Upper lobe of right lung (tissue), 1 donor: Measurements from ENCODE around the gene TPSAB1. TPM values are rescaled to one million over a fixed set of nuclear protein-coding genes. Genes with fewer than 3 reads are reported as not detected.
"Not testable (repeated sequence)": the region's sequence is repeated elsewhere in the genome, so short reads cannot be mapped to it uniquely, and the experiment has no call there.

Experiments
- ATAC-seq: fragments of 200-7000 bp; cut with Tn5 transposase; one replicate; pipeline ENCODE4 v1.9.1; 2020; ENCODE audit warnings: mild to moderate bottlenecking, moderate library complexity
- DNase-seq: peaks from one replicate; pipeline ENCODE4 v3.0.0-alpha.2; 2020
- H3K27ac ChIP-seq: fragments of 200-600 bp; one replicate; pipeline ENCODE4 v1.8.0; 2022
- H3K27me3 ChIP-seq: fragments of 200-600 bp; one replicate; pipeline ENCODE4 v1.8.0; 2022; ENCODE audit warnings: mild to moderate bottlenecking
- H3K36me3 ChIP-seq: fragments of 200-600 bp; one replicate; pipeline ENCODE4 v1.8.0; 2022
- H3K4me1 ChIP-seq: fragments of 200-600 bp; one replicate; pipeline ENCODE4 v1.8.0; 2022
- H3K4me3 ChIP-seq: fragments of 200-600 bp; one replicate; pipeline ENCODE4 v1.8.0; 2022; ENCODE audit warnings: mild to moderate bottlenecking
- H3K9me3 ChIP-seq: fragments of 200-600 bp; one replicate; pipeline ENCODE4 v1.8.0; 2022
- intact Hi-C: fragments of 100-400 bp; cut with DNase I; formaldehyde crosslinking; loops from one replicate; pipeline ENCODE4 v1.11.0; 2022
- long read RNA-seq: library from polyadenylated mRNA; unstranded; transcript quantifications from one replicate; pipeline ENCODE4 v2.0.0, GENCODE V29; 2021
- total RNA-seq: library from RNA; stranded (reverse); fragmentation: NEBNext Ultra II Directional; extraction: Animal tissue kit (Norgen Biotek cat#: 25700); gene quantifications from one replicate; pipeline ENCODE4 v1.2.1, GENCODE V29; 2021
- TF ChIP-seq, protein P1 (sequence below): fragments of 200-600 bp; IDR thresholded peaks from one replicate; pipeline ENCODE4 v1.8.0; 2022; ENCODE audit warnings: antibody characterized with exemption
- donor health status: DM: no; HTN: yes; CAD: no; lungs with severe emphysema.

The TPSAB1 gene
- total RNA-seq, result 122 TPM
- long read RNA-seq, transcript TPSAB1-201 (6 exons, 1,175 nt), result major isoform, 102 of 165 reads
- long read RNA-seq, transcript TPSAB1-202 (5 exons, 1,357 nt), result minor isoform, 29 of 165 reads
- long read RNA-seq, partial matches to known transcripts, result 20 of 165 reads
- long read RNA-seq, other reads (novel, unspliced or antisense), result 13 of 165 reads

DNA sequence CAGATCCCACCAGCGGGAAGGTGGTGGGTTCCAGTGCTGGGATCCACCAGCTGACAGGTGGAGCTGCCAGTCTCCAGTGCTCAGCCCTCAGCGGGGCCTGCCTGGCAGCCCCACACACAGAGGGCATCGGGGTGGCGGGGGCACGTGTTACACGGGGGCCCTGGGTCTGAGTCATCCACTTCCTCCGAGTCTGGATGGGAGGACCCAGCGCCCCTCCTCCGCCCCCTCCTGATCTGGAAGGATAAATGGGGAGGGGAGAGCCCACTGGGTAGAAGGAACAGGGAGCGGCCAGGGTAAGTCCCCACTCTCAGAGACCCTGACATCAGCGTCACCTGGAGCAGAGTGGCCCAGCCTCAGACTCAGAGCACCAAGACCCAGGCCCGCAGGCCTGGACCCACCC lies at the start of gene TPSAB1:
Gene TPSAB1, plus strand, starts transcription at position 270 of the 400 bp plus-strand sequence. CDS start 234 bp downstream, outside the sequence.
- H3K4me3 ChIP-seq, intact Hi-C loops, H3K9me3 ChIP-seq, H3K27me3 ChIP-seq, DNase-seq, H3K27ac ChIP-seq, H3K36me3 ChIP-seq, H3K4me1 ChIP-seq: not testable (repeated sequence)
- ATAC-seq, result peak; percentile 3

DNA sequence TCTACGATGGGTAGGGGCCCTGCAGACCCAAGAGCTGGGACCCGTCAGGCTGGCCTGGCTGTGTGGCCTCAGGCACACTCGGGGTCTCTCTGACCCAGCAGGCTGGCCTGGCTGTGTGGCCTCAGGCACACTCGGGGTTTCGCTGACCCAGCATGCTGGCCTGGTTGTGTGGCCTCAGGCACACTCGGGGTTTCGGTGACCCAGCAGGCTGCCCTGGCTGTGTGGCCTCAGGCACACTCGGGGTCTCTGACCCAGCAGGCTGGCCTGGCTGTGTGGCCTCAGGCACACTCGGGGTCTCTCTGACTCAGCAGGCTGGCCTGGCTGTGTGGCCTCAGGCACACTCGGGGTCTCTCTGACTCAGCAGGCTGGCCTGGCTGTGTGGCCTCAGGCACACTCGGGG lies 49.7 kb upstream of the TPSAB1 start:
- H3K36me3 ChIP-seq, ATAC-seq, H3K4me1 ChIP-seq, H3K27ac ChIP-seq, H3K4me3 ChIP-seq, intact Hi-C loops, DNase-seq, H3K27me3 ChIP-seq, H3K9me3 ChIP-seq: not testable (repeated sequence)

DNA sequence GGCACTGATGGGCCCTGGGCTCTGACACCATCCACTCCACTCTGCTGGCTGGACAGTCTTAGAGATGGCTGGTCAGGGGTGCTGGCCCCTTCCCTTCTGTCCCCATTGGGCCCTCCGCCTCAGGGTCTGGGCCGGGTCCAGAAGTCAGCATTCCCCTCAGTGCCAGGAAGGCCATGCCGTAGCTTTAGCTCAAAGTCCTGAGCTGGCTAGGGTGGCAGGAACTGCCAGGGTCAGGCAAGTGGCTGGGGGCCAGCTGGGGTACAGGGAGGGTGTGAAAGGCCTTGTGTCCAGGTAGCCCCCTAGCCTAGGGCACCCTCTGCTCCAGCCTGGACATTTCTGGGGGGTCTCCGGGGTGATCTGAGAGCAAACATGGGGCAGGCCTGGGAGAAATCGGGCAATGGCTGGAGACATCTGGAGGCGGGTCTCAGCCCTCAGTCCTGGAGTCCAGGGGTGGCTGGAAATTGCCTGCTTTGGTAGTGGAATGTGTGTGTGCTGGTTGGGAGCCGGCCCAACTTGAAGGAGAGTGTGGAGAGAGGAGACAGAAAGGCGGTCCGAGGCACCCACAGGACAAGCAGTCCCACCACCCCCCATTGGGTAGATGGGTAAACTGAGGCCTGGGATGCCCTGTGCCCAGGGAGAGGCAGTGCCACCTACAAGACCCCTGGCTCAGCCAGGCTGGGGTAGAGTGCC lies 48.0 kb upstream of the TPSAB1 start:
- Histone ChIP-seq H3K4me3 (no peak overlapping the region), H3K36me3 (no peaks in the 10 kb centered on the region), H3K27ac (no peak overlapping the region), H3K9me3 (no peaks in the 10 kb centered on the region), H3K4me1 (no peaks in the 10 kb centered on the region), H3K27me3 (no peaks in the 10 kb centered on the region)
- DNase-seq, result no peak
- no peak for ATAC-seq
- intact Hi-C loops, result no loop called here
- TF ChIP-seq, protein P1, sequence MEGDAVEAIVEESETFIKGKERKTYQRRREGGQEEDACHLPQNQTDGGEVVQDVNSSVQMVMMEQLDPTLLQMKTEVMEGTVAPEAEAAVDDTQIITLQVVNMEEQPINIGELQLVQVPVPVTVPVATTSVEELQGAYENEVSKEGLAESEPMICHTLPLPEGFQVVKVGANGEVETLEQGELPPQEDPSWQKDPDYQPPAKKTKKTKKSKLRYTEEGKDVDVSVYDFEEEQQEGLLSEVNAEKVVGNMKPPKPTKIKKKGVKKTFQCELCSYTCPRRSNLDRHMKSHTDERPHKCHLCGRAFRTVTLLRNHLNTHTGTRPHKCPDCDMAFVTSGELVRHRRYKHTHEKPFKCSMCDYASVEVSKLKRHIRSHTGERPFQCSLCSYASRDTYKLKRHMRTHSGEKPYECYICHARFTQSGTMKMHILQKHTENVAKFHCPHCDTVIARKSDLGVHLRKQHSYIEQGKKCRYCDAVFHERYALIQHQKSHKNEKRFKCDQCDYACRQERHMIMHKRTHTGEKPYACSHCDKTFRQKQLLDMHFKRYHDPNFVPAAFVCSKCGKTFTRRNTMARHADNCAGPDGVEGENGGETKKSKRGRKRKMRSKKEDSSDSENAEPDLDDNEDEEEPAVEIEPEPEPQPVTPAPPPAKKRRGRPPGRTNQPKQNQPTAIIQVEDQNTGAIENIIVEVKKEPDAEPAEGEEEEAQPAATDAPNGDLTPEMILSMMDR, result no peak

DNA sequence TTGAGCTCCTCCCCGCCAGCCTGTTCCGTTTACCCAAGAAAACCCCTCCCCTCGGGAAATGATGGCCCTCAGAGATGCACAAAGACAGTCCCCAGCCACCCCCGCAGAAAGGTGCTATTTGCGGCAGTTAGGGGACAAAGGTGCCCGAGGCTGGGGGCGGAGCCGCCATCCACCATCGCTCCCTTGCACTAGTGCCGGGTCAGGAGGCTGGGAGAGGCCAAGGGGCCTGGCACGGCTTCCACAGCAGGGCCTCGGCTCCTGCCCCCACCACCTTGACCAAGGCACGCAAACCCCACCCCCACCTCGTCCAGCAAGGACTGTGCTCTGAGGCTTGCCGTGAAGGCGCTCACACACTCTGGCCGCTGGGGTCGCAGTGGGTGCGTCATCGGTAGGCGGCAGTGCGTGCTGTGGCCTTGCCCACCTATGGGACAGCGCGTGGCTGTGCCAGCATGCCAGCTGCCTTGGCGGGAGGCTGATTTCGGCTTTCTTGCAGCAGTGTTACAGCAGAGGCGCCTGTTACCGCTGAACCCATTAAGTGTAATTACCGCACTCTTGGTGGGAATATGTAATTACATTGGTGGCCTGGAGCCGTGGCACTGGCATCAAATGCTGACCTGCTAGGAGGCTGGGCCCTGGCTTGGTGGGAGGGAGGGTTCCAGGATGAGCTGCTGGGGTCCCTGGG lies 47.2 kb upstream of the TPSAB1 start:
- TF ChIP-seq, protein P1, result no peak
- DNase-seq (no peak), ATAC-seq (no peak)
- H3K9me3 ChIP-seq, result no peaks in the 10 kb centered on the region
- H3K4me3 ChIP-seq, result no peak overlapping the region
- no peak overlapping the region for H3K27ac ChIP-seq
- H3K4me1 ChIP-seq, result no peaks in the 10 kb centered on the region
- H3K27me3 ChIP-seq, result no peaks in the 10 kb centered on the region
- H3K36me3 ChIP-seq, result no peaks in the 10 kb centered on the region
- intact Hi-C loops, result no loop called here

DNA sequence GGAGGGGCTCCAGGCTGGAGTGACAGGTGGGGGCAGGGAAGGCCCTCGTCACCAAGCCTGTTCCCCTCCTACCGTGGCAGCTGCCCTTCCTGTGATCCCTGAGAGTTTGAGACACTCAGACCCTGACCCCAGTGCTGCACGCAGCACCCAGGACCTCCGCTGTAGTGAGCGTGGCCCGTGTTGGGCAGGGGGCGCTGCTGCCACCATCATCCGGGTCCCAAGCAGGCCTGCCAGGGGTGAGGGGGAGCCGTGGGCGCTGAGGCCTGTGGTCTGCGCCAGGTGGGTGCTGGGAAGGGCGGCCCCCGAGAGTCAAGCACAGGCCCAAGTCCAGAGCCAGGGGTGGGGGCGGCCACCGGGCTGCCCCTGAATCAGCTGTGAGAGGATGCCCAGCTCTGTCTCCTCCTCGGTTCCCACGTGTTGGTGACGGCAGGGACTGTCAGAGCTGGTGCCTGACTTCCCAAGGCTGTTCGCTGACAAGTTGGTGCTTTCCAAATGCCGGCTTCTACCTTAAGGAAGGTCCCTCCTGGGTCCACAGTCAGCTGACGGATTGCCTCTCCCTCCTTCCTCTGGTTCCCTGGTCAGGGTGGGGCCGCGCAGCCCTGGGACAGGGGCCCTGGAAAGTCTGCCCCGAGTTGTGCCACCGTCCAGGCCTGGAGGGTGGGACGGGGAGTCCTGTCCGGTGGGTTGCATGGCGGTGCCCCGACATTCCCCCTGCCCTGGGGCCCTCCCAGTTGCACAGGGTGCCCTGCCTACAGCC lies 46.5 kb upstream of the TPSAB1 start:
- DNase-seq (no peak), ATAC-seq (no peak)
- H3K27me3 ChIP-seq, result no peaks in the 10 kb centered on the region
- H3K4me3 ChIP-seq, result no peak overlapping the region
- H3K36me3 ChIP-seq, result no peaks in the 10 kb centered on the region
- H3K4me1 ChIP-seq, result no peaks in the 10 kb centered on the region
- intact Hi-C loops, result no loop called here
- TF ChIP-seq, protein P1, result no peak
- H3K27ac ChIP-seq, result no peak overlapping the region
- no peaks in the 10 kb centered on the region for H3K9me3 ChIP-seq

DNA sequence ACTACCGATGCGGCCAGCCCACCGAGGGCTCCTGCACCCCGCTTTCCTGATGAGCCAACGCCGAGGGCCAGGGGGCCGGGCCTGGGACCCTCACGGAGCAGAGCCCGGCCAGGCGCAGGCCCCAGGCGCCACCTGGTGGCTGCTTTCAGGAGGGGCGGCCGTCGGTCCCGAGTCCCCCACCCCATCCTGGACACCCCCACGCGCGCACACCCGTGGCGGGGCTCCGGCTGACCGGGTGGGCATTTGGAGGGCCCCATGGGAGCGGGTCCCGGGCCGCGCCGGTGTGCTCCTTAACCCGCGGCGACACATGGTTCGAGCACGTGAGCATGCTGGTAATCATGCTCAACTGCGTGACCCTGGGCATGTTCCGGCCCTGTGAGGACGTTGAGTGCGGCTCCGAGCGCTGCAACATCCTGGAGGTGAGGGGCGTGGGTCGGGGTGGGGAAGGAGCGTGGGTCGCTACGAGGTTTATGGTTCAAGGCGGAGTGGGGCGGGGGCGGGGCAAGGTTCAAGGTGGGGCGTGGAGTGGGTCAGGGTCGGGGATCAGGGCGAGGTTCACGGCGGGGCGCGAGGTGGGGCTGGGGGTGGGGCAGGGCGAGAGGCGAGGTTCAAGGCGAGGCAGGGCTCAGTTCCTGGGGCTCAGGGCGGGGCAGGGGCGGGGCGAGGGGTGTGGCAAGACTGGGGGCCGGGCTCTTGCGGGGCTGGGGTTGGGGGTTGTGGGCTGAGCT lies 45.7 kb upstream of the TPSAB1 start:
- Histone ChIP-seq H3K9me3 (no peaks in the 10 kb centered on the region), H3K27ac (no peak overlapping the region), H3K4me1 (no peaks in the 10 kb centered on the region), H3K36me3 (no peaks in the 10 kb centered on the region), H3K27me3 (no peaks in the 10 kb centered on the region), H3K4me3 (no peak overlapping the region)
- intact Hi-C loops, result no loop called here
- TF ChIP-seq, protein P1, result peak; percentile 65
- peak; percentile 14 for ATAC-seq
- no peak for DNase-seq
